HG03135 (cell line): Measurements from ENCODE around the gene FOXRED1.
"Not testable (repeated sequence)": the region's sequence is repeated elsewhere in the genome, so short reads cannot be mapped to it uniquely, and the experiment has no call there.

Experiments
- ATAC-seq: cut with Tn5 transposase; IDR thresholded peaks from one replicate; pipeline ENCODE4 v1.9.1; 2021; ENCODE audit warnings: mild to moderate bottlenecking, moderate library complexity; ENCODE audit not compliant: unreplicated experiment

FOXRED1 gene

DNA sequence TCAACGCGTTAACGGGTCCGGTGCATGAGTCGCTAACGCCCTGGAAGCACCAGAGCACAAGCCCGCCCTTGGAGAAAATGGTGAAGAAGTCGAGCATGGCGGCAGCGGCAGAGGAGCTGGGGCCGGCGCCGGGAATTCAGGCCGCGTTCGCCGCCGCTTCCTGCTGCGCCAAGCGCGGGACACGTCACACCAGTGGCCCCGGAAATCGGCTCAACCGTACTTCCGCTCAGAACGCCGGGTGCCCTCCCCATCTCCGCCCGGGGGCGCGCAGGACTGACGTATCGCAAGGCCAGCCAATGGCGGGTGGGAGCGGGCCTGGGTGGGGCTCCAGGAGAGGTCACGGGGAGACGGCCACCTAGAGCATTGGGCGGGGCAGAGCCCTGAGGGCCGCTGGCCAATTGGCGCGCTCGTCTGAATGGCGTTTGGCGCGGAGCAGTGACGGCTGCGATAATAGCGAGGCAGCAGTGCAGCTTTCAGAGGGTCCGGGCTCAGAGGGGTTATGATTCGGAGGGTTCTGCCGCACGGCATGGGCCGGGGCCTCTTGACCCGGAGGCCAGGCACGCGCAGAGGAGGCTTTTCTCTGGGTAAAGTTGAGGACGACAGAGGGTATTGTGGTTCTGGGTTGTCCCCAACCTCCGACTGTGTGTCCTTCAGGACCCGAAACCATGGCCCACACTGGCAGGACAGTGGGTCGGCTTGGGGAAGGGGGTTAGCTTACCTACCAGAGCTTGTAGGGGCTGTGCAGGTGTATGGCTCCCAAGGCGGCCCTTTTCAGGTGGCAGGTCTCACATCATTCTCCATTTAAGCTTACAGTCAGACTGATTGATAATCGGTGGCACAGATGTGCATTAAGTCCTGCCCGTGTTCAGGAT, at the start of gene FOXRED1, which contains the start of gene SRPRA:
Gene FOXRED1 (plus strand): TSS at position 447 of the 872 bp plus-strand sequence. CDS start 53 bp downstream, at position 500.
Gene SRPRA (minus strand): TSS at position 188 of the 872 bp plus-strand sequence. CDS start 91 bp downstream, at position 97.
- ATAC-seq = peak; percentile 99

DNA sequence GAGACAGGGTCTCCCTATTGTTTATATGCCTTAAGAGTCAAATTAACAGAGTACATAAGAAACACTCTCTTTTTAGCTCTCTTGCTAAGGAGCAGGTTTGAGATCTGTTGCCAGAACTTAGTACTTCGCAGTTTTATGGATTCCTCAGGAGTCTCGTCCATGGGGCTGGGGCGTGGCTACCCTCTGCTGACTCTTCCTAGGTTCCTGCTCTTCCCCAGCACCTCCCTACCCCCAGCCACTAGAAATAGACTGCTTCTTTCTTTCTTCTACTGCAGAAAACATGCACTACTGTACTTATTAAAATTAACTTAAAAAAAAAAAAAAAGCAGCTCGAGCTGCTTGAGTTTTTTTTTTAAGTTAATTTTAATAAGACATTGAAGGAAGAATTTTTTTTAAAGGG, 49.4 kb upstream of the FOXRED1 start:
- ATAC-seq = no peak

DNA sequence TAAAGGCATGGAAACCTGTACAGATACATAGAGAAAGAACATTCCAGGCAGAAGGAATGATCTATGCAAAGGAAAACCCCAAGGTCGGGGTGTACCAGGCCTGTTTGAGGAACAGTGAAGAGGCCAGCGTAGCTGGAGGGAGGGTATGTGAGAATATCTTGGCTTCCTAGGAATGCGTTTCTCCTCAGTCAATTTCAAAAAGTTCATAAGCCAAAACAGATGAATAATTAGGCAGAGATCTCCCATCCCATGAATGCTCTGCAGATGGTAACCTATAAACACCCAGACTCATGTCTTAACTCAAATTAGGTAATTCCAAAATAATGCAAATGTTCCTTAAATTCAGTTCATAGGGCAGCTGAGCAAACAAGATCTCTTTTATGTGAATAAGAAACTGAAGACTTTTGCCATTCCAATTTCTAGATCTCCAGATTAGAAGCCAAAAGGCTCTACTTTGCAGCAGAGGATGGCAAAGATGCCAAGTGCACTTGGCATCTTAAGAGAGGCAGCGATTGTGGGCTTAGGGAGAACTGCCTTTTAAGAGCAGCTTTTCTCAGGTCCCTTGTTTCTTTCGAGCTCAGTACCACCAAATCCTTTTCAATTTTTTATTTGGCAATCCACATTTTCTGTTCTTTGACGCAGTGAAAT, 44.2 kb upstream of the FOXRED1 start:
- ATAC-seq = no peak

DNA sequence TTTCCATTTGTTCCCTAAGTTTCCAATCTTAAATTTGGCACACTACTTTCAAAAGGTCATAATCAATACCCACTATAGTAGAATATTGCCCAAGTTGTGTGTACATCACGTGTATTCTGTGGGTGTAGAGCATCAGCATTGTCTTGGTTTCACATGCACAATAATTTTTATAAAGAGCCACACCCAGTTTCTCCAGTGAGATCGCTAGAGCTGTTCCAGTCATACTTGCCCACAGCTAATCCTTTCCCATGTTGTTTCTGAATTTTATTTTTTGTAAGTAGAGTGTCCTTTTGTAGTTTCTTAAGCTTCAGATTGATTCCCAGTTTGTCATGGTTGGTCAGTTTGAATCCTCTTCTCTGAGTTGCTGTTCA, 43.7 kb upstream of the FOXRED1 start:
- ATAC-seq = no peak

DNA sequence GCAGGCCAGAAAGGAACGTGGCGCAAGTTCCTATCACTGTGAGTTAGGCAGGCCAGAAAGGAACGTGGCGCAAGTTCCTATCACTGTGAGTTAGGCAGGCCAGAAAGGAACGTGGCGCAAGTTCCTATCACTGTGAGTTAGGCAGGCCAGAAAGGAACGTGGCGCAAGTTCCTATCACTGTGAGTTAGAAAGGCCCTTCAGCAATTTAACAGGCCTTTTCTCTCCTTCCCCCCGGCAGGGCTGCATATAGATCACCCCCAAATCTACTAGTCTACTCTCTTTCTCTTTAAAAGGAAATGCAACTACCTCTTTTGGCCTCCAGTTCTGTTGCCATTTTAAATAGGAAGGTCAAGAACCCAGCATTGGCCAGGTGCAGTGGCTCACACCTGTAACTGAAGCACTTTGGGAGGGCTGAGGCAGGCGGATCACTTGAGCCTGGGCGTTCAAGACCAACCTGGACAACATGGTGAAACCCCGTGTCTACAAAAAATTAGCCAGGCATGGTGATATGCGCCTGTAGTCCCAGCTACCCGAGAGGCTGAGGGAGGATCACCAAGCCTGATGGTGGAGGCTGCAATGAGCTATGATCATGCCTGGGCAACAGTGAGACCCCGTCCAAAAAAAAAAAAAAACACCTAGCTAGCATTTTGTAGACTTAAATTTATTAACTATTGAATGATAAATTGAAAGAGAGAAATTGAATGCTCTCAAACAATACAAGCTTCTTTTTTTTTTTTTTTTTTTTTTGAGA, 42.4 kb upstream of the FOXRED1 start:
- ATAC-seq = no peak

DNA sequence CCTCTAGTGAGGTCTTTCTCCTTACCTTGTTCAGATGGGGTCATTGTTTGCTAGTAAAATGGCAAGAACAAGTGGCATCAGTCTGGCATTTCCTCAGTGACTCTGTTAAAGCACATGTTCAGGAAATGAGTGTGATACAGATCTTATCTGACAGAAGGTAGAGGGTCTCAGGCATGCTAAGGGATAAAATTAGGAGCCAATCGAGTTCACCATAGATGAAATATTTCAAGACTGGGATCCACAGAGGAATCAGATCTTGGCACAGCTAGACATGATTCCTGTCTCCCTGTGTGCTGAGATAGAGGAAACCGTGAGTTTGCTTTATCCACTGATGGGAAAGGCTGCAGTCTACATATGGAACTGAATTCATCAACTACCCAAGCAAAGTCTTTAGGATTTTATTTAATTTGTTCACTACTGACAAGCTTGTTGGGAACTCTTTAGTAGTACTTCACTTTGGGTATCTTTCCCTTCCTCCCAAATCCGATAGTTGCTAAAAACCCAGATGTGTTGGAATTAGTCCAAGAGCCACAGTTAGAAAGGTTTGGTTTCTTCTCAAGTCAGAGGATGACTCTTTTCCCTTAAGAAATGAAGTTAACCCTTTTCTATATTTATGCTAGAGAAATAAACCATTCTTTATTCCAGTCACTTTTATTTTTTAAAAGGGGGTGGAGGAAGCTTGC, 39.0 kb upstream of the FOXRED1 start:
- no peak for ATAC-seq

DNA sequence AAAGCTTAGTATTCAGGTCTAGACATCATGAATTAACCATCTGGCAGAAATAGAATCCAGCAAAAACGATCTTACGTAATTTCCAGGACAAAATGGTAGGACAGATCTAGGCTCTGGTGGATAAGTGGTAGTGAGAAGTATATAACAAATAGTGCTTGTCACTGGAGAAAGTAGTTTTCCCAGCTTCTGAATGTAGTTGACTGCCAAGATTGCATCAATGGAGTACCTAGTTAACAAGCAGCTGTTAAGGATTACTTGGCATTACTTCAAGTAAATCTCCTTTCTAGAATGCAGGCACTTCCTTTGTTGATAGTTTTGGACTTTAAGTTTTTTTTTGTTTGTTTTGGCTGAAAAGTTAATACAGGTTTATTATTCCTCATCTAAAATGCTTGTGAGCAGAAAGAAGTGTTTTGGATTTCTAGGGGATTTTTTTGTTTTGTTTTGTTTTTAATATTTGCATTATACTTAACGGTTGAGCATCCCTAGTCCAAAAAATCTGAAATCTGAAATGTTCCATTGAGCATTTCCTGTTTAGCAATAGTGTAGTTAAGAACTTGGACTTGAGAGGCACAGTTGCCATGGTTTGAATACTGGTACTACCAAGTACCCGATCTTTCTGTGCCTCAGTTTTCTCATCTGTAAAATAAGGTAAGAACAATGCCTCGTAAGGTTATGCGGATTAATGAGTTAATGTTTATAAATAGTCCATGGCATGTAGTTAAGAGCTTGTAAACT, 37.1 kb upstream of the FOXRED1 start:
- ATAC-seq = no peak

DNA sequence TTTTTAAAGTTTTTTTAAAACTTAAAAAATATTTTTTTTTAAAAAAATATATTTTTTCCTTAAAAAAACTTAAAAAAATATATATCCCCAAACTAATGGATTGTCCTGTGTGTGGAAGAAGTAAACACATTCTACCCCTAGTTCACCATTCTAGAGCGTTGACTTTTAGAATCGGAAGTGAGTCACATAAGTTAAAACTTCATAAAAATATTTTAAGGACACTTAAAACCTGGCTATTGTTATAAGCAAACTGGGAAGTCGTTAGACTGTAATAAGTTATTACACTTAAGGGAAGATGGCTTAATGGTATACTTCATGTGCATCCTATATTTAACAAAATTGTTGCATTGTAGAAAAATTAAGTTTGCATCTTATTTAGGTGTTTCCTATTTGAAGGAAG, 36.3 kb upstream of the FOXRED1 start:
- ATAC-seq = no peak

DNA sequence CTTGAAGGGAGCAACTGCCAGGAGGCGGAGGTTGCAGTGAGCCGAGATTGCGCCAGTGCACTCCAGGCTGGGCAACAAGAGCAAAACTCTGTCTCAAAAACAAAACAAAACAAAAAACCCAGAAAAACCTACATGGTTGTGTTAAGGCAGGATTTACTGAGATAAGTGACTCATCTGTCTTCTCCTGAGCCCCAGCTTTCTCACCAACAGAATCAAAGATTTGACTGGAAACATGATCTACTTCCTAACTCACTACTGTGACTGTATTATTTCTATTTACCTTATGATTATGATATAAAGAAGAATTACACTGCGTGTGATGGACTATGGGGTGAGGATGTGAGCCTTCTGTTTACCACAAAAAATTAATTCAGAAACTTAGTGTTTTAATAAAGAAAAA, 35.6 kb upstream of the FOXRED1 start:
- no peak for ATAC-seq

DNA sequence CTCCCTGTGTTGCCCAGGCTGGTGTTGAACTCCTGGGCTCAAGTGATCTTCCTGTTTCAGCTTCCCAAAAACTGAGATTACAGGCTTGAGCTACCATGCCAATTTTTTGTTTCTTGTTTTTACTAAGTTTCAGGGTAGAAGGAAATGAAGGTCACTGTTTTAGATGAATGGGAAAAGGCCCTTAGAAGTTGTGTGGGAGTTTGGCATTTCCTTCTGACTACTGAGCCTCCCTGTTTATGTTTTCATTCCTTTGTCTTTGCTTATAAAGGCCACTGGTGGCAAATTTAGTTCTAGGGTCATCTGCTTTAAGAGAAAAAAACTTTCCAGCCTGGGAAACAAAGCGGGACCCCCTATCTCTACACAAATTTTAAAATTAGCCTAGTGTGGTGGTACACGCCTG, 22.3 kb upstream of the FOXRED1 start:
- no peak for ATAC-seq

DNA sequence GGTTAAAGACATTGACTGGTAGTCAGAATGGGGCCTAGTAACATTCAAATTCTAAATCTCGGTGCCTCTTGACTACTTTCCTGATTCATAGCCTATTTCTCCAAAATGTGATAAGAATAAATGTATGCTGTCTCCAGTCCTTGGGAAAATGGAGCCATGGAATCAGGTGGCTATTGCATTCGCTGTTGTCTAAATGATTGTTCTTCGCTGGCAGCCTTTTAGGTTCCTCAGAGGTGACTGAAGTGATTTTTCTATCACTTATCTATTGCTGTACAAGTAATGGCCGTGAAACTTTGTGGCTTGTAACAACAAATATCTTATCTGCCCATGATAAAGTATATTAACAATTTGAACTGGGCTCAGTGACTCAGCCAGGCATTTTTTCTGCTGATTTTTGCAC, 15.7 kb upstream of the FOXRED1 start:
- ATAC-seq = no peak

DNA sequence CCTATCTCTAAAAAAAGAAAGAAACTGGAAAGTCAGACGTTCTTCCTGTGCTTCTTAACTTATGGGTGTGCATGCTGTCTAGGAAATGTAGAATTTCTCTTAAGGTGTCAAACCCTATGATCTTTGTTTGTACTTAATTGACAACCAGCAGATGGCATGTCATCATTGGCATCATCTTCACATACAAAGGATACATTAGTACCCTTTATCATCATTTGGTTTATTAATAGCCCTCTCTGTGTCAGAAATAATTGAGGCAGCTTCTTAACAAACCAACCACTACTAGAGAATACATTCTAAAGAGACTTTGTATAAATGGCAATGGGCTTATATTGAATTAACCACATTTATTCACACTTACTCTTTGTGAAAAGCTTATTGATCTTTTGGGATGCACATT, 14.1 kb upstream of the FOXRED1 start:
- no peak for ATAC-seq

DNA sequence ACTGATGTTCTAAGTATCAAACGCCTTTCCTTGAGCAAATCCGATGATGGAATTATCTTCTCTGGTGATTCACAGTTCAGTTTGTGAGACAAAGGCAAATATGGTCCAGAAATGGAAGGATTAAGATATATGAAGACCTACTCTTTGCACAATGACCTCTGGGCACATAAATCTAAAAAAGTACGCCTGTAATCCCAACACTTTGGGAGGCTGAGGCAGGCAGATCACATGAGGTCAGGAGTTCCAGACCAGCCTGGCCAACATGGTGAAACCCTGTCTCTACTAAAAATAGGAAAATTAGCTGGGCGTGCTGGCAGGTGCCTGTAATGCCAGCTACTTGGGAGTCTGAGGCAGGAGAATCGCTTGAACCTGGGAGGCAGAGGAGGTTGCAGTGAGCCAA, 13.4 kb upstream of the FOXRED1 start:
- not testable (repeated sequence) for ATAC-seq

DNA sequence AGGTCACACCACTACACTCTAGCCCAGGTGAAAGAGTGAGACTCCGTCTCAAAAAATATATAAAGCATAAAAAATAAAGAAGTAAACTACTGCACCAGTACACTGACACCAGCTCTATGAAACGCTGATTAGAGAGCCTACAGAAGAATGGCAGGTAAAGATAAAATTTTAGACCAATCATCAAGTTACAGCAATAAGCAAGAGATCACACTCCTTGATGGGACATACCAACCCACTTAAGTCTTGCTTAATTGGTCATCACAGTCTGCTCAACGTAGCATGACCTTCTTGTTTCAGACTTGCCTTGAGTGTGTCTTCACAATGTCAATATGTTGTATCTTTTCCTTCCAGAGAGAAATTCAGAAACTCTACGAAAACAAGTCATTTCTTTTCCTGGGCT, 12.7 kb upstream of the FOXRED1 start:
- ATAC-seq = no peak

DNA sequence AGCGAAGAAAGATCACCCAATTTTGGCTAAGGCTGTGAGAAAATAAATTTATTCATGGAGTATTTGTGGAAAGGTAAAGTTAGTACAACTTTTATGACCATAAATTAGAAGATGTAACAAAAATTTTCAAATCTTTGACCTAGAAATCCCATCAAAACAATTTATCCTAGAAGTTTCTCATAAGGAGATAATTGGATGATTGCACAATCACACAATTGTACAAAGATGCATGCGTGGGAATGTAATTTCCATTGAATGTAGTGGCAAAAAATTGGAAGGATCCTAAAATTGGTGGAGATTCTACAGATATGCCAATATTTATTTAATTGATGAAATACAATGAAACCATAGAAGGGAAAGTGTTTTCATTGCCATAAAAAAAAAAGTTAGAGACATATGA, 11.8 kb upstream of the FOXRED1 start:
- ATAC-seq = no peak

DNA sequence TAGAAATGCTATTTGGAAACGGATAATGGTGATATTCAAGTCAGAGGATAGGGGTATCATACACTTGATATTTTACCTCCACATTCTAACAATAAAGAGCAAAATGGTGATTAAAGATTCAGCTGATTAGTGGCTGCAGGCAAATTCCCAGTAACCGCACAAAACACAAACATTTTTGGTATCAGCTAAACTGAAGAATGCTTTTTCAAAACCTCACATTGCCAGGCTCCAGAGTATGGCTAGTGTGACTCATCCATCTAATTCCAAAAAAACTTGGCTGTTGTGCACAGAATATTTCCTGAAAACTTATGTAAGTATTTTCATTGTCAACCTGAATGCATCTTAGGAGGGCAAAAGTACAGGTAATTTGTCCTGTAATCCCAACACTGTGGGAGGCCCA, 11.2 kb upstream of the FOXRED1 start:
- ATAC-seq = no peak

DNA sequence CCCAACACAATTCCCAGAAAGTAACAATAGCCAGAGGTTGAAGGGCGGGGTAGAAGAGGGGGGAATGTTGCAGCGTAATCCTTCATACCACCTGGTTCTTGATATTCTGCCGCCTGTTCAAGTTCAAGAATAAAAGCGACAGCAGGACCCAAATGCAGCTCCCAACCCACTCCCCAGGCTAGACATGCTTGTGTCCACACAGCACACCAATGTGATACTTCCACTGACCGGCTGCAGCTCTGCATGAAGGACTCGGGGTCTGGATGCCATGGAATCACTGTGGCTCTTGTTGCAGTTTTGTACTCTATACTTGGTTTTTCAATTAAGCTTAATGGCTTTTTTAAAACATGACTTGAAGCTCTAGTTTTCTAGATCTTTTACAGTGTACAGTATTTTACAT, 6.7 kb upstream of the FOXRED1 start:
- no peak for ATAC-seq

DNA sequence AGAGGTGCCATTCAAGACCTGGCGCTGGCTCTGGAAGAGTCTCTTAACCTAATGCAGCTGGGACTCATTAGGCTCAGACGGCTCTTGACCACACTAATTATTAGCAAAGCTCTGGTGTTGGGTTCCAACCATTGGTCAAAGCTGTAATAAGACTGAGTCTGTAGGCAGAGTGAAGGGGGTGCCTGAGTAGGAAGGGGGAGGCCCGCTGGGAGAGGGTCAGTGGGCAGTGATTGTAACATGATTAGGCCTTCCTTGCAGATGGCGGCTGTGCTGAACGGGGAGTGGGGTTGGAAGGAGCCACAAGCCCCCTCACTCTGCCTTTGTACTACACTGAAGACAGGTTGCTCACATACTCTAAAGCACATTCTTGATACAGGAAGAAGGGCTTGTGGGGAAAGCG, 5.5 kb upstream of the FOXRED1 start:
- no peak for ATAC-seq

DNA sequence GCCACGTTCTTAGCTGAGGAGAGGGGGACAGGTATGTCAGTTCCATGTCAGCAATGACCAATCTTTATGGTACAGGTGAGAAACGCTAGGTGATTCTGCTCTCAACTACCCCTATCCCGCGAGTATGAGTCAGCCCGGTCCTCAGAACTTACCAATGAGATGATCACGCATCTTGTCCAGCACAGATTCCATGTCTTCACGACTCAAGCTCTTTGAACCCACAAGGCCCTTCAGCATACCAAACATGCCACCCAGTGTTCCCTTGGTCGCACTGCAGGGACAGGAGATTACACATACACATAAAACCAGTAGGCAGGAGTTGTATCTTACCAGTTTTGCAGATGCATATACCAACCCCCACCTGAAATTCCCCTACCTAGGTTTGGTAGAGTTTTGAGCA, 3.1 kb upstream of the FOXRED1 start:
- no peak for ATAC-seq

DNA sequence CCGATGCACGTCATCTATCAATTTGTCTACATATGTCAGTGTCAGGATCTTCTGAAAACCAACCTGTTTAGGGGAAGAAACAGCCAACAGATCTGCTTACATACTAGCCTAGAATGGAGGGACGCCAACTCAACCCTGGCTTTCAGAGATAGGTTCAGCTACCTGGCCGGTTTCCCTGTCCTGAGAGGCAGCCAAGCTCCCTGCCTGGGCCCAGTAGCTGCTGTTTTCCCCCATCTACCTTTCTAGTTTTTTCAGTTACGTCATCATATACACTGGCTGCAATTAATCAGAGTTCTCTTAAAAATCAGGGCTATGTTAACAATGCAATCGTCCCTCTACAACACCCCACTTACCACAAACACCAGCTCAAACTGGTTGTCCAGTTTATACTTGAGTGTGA, 1.3 kb upstream of the FOXRED1 start:
- no peak for ATAC-seq

DNA sequence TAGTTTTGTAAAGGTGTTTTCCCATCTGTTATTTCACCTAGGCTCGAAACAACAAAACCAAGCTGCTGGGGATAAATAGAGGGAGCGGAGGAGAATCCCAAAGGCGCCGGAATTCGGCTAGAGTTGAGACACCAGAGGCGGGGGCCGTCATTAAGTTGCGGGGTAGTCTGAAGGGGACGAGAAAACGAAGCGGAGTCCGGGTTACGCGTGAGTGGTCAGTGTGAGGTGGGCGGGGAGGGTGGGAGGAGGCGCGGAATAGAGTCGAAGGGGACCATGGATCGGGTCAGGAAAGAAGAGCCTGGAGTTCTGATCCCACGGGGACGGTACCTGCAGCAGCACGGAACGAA, 620 bp upstream of the FOXRED1 start:
- no peak for ATAC-seq
